ENCODE results near the gene SLC22A1.
"Not testable (repeated sequence)": the region's sequence is repeated elsewhere in the genome, so short reads cannot be mapped to it uniquely, and the experiment has no call there.

The SLC22A1 gene

GRCh38 chr6:160093946-160094345, 27.7 kb upstream of the SLC22A1 start:
- DNase-seq, result no peak

DNA sequence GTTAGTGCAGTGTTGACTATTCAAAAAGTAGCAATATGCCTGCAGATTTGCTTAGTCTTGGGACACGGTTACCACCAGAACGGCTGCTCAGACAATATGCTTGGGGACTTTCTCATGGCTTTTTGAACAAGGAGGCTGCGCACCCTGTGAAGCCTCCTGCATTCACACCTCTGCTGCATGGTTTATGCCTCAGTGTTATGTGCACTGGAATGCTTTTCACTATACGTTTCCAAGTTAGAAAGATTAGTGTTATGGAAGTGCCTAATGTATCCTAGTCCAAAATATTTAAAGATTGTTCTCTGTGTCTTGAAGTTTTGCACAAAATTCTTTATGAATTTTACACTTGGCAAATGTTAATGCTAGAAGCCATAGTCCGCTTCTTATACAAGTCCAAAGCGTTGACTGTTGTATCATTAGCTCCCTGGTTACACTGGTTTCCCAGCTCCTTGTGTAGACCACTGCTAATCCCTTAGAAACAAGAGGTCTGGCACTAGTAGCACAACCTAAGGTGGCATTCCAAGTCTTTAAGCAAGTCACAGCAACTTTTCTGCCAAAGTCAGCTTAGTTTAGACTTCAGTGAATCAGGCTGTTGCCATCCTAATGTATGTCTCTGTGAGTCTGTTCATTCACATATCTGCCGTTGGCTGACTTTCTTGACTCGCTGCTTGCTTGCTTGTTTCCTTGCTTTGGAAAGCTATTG, 26.3 kb upstream of the SLC22A1 start:
- DNase-seq, result no peak

GRCh38 chr6:160101277-160102205, 20.1 kb upstream of the SLC22A1 start:
- no peak for DNase-seq

- DNase-seq, result no peak
Observed at GRCh38 chr6:160102399-160102798, 19.2 kb upstream of the SLC22A1 start.

DNA sequence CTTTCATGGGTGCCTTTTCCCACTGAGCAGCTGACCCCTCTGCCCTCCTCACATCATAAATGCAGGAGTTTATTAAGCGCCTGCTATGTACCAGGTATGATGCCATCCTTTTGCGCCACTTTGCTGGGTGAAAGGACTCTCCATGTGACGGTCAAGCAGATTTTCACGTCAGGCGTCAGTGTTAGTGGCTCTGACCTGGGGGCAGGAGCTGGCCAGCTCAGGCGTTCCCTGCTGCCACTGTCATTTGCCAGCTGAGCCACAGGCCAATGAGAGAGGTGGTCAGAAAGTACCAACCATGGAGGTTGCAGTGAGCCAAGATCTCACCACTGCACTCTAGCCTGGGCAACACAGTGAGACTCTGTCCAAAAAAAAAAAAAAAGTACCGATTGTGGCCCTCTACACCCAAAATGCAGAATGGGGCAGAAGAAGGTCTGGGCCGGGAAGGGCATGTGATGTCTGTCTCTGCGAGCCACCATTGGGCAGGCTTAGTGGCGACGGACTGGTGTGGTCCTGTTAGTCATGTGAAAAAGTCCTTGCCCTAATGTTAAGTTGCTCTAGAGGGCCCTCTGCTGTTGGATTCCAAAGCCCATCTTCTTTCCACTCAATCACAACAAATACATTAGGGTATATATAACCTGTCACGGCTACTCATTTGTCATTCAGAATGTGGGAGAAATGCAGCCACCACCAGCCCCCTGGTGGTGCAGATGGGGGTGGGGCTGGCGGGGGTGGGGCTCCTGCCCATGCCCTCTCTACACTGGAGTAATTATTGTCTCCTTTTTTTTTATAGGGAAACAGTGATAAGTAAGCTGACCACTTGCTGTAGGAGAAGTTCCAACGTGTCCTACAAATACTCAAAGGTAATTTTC, 18.4 kb upstream of the SLC22A1 start:
- DNase-seq, result peak; percentile 45

DNA sequence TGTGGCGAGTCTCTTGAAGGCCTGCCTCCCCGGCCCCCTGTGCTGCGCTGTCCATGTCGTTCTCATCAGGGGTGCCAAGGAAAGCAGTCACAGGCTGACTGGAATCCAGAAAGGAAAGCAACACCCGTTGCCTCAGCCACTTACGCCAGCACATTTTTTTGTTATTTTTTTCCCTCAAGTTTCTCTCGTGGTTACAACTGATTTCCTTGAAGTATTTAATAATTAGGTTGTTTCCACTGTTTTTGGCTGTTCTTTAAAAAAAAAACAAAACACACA, 17.9 kb upstream of the SLC22A1 start:
- no peak for DNase-seq

DNA sequence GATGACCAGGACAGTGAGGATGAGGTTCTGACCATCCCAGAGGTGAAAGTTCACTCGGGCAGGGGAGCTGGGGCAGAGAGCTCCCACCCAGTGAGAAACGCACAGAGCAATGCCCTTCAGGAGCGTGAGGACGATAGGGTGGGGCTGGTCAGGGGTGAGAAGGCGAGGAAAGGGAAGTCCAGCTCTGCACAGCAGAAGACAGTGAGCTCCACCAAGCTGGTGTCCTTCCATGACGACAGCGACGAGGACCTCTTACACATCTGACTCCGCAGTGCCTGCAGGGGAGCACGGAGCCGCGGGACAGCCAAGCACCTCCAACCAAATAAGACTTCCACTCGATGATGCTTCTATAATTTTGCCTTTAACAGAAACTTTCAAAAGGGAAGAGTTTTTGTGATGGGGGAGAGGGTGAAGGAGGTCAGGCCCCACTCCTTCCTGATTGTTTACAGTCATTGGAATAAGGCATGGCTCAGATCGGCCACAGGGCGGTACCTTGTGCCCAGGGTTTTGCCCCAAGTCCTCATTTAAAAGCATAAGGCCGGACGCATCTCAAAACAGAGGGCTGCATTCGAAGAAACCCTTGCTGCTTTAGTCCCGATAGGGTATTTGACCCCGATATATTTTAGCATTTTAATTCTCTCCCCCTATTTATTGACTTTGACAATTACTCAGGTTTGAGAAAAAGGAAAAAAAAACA, 16.6 kb upstream of the SLC22A1 start:
- DNase-seq, result no peak

- DNase-seq, result no peak
Observed at GRCh38 chr6:160106010-160106409, 15.6 kb upstream of the SLC22A1 start.

DNA sequence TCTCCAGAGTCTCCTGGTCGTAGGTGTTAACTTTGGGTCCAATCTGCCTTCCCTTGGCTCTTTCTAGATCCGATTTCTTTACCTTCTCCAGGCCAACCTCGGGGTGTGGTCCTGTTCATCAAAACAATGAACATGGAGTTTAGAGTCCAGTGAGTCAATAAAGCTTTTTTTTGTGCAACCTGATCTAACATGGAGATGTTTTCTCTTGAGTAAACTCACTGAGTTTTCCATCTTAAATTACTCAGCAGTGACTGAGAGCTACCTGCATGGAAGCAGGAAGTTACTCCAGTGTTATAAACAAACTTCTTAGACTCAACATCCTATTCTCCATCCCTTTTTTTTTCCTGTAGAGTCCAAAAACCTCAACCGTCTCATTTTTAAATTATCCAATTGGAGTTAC, 14.9 kb upstream of the SLC22A1 start:
- no peak for DNase-seq

GRCh38 chr6:160108077-160108476, 13.5 kb upstream of the SLC22A1 start:
- DNase-seq, result no peak

- no peak for DNase-seq
Observed at GRCh38 chr6:160110586-160111123, 11.0 kb upstream of the SLC22A1 start.

GRCh38 chr6:160111806-160112205, 9.8 kb upstream of the SLC22A1 start:
- no peak for DNase-seq

DNA sequence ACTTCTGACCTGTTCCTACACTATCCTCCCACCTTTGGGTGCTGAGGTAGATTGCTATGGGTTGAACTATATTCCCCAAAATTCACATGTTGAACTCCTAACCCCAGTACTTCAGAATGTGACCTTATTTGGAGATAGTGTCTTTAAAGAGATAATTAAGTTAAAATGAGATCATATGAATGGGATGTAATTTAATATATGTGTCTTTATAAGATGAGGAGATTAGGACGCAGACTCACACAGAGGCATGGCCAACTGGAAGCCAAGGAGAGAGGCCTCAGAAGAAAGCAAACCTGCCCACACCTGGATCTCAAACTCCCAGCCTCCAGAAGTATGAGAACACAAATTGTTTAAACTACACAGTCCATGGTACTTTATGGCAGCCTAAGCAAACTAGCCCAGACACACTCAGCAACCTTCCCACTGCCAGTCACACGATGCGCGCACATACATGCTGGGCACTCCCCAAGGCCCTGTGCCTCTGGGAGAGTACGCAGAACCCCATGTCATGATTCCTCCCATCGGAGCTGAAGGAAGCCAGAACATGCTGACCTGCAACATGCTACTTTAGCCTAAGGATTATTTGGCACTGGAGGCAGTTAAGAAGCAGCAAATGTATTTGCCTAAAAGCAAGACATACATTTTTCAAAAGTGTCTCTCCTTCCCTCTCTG, 8.9 kb upstream of the SLC22A1 start:
- no peak for DNase-seq

GRCh38 chr6:160114536-160114935, 7.1 kb upstream of the SLC22A1 start:
- not testable (repeated sequence) for DNase-seq

GRCh38 chr6:160115421-160115820, 6.2 kb upstream of the SLC22A1 start:
- DNase-seq, result no peak

DNA sequence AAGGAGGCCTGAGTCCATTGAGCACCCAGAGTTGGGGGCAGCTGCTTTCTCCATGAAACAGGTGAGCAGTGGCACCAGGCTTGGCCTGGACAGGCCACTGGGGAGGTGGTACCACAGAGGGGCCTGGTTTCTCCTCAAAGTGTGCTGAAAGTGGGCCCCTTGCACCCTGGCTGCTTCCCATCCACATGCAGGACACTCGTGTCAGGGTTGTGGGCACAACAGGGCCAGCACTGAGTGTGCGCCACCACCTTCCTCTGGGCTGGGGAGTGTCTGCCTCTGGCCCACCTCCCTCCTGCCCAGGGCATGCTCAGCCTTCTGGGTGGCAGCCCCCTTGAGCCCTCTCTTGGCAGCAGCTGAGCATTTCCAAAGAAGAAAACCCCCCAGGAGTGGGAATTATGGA, 5.2 kb upstream of the SLC22A1 start:
- no peak for DNase-seq

GRCh38 chr6:160117137-160117536, 4.5 kb upstream of the SLC22A1 start:
- DNase-seq, result no peak

DNA sequence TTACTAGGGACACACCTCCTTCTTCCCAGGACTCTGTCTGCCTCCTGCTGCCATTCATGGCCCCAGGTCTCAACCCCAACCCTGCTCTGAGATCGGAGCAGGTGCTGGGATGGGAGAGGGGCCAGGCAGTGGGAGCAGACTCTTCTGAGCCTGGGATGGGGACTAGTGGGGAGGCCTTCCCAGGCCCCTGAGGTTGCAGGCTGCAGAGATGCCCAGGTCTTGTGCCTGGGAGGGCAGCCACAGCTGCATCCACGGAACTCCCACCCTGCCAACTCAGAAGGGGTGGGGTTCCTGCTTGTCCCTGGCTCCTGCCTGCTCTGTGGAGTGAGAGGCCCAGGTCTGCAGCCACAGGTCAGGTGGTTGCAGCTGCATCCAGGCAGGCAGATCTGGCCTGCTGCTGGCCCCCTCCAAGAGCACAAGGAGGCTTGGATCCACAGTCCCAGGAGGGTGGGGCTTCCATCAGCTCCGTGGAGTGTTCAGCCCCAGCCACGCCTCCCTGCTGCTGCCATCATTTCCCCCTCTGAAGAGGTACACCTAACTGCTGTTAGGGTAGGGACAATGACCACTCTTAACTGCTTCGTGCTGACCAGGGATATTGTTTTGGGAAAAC, 2.9 kb upstream of the SLC22A1 start:
- DNase-seq, result no peak

- no peak for DNase-seq
Observed at GRCh38 chr6:160120087-160120486, 1.5 kb upstream of the SLC22A1 start.

DNA sequence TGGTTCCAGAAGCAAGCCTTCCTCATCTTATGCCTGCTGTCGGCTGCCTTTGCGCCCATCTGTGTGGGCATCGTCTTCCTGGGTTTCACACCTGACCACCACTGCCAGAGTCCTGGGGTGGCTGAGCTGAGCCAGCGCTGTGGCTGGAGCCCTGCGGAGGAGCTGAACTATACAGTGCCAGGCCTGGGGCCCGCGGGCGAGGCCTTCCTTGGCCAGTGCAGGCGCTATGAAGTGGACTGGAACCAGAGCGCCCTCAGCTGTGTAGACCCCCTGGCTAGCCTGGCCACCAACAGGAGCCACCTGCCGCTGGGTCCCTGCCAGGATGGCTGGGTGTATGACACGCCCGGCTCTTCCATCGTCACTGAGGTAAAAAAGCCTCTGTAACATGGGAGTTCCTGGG, 366 bp downstream of the SLC22A1 start:
- no peak for DNase-seq

- no peak for DNase-seq
Observed at GRCh38 chr6:160122744-160123143, 1.1 kb downstream of the SLC22A1 start.

All from fibroblast of skin of scalp (primary cell).